Epithelial cell of proximal tubule (primary cell): Measurements from ENCODE around the gene MAP1B. TPM values are rescaled to one million over a fixed set of nuclear protein-coding genes. Genes with fewer than 3 reads are reported as not detected.

Experiments used
- DNase-seq: peaks from one replicate; pipeline ENCODE4 v3.0.0-alpha.2; 2011; ENCODE audit warnings: low read depth
- H3K4me3 ChIP-seq: 2 replicates; pipeline ENCODE4 v1.5.1; 2011; ENCODE audit warnings: low read depth, mild to moderate bottlenecking, low read length
- CTCF ChIP-seq: conservative IDR thresholded peaks from 2 replicates; pipeline ENCODE4 v1.5.1; 2012; ENCODE audit warnings: low read depth, mild to moderate bottlenecking, low read length
- total RNA-seq: library from RNA; depleted of rRNA; stranded (reverse); fragments of >200 nt; gene quantifications from 2 replicates; pipeline ENCODE4 v1.2.3, GENCODE V29; 2015

MAP1B gene
- total RNA-seq, 1 donor from 2014 or later = 305 TPM

GRCh38 chr5:72067682-72068470 is 39.4 kb upstream of the MAP1B start:
- peak; percentile 13 for DNase-seq
- no peak for TF ChIP-seq CTCF

GRCh38 chr5:72070529-72070928 is 36.7 kb upstream of the MAP1B start:
- no peak for DNase-seq
- no peak overlapping the region for H3K4me3 ChIP-seq
- TF ChIP-seq CTCF = no peak

More at GRCh38 chr5:72067682-72068470, 39.4 kb upstream of the MAP1B start:
- no peak overlapping the region for H3K4me3 ChIP-seq

GRCh38 chr5:72071906-72072305 is 35.4 kb upstream of the MAP1B start:
- DNase-seq = no peak
- no peak for TF ChIP-seq CTCF
- H3K4me3 ChIP-seq = no peak overlapping the region

- TF ChIP-seq CTCF = no peak
- DNase-seq = no peak
- no peak overlapping the region for H3K4me3 ChIP-seq
Measured at GRCh38 chr5:72074251-72074650, 33.0 kb upstream of the MAP1B start.

GRCh38 chr5:72075461-72075860 is 31.8 kb upstream of the MAP1B start:
- H3K4me3 ChIP-seq = no peak overlapping the region
- DNase-seq = no peak
- no peak for TF ChIP-seq CTCF

GRCh38 chr5:72076621-72077300 is 30.5 kb upstream of the MAP1B start:
- H3K4me3 ChIP-seq = no peak overlapping the region
- DNase-seq = no peak
- TF ChIP-seq CTCF = no peak
